Measurements from ENCODE around the gene AKR1A1. TPM values are rescaled to one million over a fixed set of nuclear protein-coding genes. Genes with fewer than 3 reads are reported as not detected.

AKR1A1 gene
- total and polyA plus RNA-seq, 2 of the 8 experiments (the other 6 are each of a cell fraction or from before 2014, with no cell fraction given), result 344 to 435 TPM

DNA sequence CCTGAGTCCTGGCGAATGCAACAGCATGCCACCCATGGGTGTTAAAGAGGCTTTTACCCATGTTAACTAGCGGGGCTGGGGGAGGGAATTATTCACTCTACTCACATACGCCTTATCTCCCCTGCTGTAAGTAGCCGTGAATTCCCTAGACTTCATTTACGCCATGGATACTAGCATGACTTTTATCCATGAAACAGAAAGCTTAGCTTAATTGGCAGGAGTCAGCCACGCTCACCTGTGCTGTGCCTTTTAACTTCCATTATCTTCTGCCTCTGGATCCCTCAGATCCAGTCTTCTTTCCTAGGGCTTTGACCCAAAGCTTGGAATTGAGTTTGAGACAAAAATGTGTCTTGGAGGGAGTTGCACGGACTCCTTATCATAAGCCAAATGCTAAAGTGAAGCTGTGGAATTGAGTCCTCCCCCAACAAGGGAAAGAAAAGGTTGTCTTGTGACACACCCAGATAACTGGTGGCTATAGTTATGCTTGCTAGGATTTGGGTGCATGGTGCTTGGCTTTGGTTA is 23.5 kb downstream of the AKR1A1 start (continued):
- TF ChIP-seq, protein P1, sequence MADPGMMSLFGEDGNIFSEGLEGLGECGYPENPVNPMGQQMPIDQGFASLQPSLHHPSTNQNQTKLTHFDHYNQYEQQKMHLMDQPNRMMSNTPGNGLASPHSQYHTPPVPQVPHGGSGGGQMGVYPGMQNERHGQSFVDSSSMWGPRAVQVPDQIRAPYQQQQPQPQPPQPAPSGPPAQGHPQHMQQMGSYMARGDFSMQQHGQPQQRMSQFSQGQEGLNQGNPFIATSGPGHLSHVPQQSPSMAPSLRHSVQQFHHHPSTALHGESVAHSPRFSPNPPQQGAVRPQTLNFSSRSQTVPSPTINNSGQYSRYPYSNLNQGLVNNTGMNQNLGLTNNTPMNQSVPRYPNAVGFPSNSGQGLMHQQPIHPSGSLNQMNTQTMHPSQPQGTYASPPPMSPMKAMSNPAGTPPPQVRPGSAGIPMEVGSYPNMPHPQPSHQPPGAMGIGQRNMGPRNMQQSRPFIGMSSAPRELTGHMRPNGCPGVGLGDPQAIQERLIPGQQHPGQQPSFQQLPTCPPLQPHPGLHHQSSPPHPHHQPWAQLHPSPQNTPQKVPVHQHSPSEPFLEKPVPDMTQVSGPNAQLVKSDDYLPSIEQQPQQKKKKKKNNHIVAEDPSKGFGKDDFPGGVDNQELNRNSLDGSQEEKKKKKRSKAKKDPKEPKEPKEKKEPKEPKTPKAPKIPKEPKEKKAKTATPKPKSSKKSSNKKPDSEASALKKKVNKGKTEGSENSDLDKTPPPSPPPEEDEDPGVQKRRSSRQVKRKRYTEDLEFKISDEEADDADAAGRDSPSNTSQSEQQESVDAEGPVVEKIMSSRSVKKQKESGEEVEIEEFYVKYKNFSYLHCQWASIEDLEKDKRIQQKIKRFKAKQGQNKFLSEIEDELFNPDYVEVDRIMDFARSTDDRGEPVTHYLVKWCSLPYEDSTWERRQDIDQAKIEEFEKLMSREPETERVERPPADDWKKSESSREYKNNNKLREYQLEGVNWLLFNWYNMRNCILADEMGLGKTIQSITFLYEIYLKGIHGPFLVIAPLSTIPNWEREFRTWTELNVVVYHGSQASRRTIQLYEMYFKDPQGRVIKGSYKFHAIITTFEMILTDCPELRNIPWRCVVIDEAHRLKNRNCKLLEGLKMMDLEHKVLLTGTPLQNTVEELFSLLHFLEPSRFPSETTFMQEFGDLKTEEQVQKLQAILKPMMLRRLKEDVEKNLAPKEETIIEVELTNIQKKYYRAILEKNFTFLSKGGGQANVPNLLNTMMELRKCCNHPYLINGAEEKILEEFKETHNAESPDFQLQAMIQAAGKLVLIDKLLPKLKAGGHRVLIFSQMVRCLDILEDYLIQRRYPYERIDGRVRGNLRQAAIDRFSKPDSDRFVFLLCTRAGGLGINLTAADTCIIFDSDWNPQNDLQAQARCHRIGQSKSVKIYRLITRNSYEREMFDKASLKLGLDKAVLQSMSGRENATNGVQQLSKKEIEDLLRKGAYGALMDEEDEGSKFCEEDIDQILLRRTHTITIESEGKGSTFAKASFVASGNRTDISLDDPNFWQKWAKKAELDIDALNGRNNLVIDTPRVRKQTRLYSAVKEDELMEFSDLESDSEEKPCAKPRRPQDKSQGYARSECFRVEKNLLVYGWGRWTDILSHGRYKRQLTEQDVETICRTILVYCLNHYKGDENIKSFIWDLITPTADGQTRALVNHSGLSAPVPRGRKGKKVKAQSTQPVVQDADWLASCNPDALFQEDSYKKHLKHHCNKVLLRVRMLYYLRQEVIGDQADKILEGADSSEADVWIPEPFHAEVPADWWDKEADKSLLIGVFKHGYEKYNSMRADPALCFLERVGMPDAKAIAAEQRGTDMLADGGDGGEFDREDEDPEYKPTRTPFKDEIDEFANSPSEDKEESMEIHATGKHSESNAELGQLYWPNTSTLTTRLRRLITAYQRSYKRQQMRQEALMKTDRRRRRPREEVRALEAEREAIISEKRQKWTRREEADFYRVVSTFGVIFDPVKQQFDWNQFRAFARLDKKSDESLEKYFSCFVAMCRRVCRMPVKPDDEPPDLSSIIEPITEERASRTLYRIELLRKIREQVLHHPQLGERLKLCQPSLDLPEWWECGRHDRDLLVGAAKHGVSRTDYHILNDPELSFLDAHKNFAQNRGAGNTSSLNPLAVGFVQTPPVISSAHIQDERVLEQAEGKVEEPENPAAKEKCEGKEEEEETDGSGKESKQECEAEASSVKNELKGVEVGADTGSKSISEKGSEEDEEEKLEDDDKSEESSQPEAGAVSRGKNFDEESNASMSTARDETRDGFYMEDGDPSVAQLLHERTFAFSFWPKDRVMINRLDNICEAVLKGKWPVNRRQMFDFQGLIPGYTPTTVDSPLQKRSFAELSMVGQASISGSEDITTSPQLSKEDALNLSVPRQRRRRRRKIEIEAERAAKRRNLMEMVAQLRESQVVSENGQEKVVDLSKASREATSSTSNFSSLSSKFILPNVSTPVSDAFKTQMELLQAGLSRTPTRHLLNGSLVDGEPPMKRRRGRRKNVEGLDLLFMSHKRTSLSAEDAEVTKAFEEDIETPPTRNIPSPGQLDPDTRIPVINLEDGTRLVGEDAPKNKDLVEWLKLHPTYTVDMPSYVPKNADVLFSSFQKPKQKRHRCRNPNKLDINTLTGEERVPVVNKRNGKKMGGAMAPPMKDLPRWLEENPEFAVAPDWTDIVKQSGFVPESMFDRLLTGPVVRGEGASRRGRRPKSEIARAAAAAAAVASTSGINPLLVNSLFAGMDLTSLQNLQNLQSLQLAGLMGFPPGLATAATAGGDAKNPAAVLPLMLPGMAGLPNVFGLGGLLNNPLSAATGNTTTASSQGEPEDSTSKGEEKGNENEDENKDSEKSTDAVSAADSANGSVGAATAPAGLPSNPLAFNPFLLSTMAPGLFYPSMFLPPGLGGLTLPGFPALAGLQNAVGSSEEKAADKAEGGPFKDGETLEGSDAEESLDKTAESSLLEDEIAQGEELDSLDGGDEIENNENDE (IDR thresholded peaks at IDR 0.05; ENCODE audit: insufficient replicate concordance, low read length), result no peak
- TF ChIP-seq, protein P2, sequence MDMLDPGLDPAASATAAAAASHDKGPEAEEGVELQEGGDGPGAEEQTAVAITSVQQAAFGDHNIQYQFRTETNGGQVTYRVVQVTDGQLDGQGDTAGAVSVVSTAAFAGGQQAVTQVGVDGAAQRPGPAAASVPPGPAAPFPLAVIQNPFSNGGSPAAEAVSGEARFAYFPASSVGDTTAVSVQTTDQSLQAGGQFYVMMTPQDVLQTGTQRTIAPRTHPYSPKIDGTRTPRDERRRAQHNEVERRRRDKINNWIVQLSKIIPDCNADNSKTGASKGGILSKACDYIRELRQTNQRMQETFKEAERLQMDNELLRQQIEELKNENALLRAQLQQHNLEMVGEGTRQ (IDR thresholded peaks at IDR 0.05; ENCODE audit: low read length), result no peak
- TF ChIP-seq BCL11A (IDR thresholded peaks at IDR 0.05; ENCODE audit: low read depth in 2 of 2, low read length in 2 of 2) (no peak), KDM5A (IDR thresholded peaks at IDR 0.05; ENCODE audit: low read length) (no peak), RXRA (IDR thresholded peaks at IDR 0.05; ENCODE audit: insufficient read depth, low read depth, low read length) (no peak), BRCA1 (IDR thresholded peaks at IDR 0.05; ENCODE audit: low read depth, low read length) (no peak), POU5F1 (IDR thresholded peaks at IDR 0.05; ENCODE audit: low read depth, low read length) (no peak), CREB1 (IDR thresholded peaks at IDR 0.05) (no peak)
- TF ChIP-seq, protein P3, sequence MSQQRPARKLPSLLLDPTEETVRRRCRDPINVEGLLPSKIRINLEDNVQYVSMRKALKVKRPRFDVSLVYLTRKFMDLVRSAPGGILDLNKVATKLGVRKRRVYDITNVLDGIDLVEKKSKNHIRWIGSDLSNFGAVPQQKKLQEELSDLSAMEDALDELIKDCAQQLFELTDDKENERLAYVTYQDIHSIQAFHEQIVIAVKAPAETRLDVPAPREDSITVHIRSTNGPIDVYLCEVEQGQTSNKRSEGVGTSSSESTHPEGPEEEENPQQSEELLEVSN (IDR thresholded peaks at IDR 0.05), result no peak
